Peyer's patch (tissue), 4 donors: ENCODE measurements around the gene RUBCN.
"Not testable (repeated sequence)": the region's sequence is repeated elsewhere in the genome, so short reads cannot be mapped to it uniquely, and the experiment has no call there.

Source experiments
- CTCF ChIP-seq, 6 experiments: fragments of 450-650 bp in 4 of 6; fragments of 200-600 bp in 2 of 6; sonication (generic) in 1 of 6; IDR thresholded peaks; one replicate each; pipeline ENCODE4 v1.5.1; 2017 to 2019; ENCODE audit warnings: antibody characterized with exemption in 6 of 6, mild to moderate bottlenecking in 3 of 6, moderate library complexity in 1 of 6
- POLR2A ChIP-seq, 2 donors: fragments of 450-650 bp; IDR thresholded peaks; one replicate each; pipeline ENCODE4 v1.5.1; 2017; ENCODE audit warnings: antibody characterized with exemption in 2 of 2, mild to moderate bottlenecking in 2 of 2, moderate library complexity in 2 of 2

GRCh38 chr3:197659701-197660100, 77.0 kb downstream of the RUBCN start:
- not testable (repeated sequence) for TF ChIP-seq CTCF, POLR2A (IDR thresholded peaks at IDR 0.05)
